Superior temporal gyrus (tissue), 1 donor: ENCODE measurements around the gene LTBP2.

Experiments
- DNase-seq: peaks from one replicate; pipeline ENCODE4 v3.0.0-alpha.2; 2016; ENCODE audit errors: extremely low spot score

The LTBP2 gene

DNA sequence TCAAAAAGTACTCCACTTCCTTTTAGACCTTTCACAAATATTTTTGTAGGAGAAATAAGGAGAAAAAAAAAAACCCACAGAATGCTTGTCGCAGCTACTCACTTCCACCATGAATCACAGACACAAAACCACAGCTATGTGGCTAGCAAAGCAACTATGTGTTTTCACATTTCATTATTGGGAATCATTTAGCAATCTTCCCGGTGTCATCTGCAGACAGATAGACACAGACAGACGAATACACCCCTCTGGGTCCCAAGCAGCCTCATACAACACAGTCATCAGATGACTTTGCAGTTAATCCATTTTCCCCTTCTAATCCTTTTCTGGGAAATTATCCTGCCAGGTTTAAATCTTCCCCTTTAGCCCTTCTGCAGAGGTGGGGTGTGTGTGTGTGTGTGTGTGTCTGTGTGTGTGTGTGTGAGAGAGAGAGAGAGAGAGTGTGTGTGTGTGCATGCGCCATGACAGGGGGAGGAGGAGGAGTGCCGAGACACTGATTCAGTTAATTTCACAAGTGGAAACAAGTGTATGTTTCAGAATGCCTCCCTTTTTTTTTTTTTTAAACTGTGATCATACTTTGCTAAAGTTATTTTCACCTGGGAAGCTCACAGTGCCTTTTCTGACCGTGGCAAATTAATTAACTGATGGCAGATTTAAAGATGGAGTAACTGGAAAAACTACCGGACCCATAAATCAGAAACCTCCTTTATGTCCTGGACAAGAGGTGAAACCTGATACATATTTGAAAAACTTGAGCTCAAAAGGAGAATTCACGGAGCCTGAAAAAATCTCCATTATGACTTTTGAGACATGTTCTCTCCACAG lies 39.9 kb downstream of the LTBP2 start:
- DNase-seq: no peak

DNA sequence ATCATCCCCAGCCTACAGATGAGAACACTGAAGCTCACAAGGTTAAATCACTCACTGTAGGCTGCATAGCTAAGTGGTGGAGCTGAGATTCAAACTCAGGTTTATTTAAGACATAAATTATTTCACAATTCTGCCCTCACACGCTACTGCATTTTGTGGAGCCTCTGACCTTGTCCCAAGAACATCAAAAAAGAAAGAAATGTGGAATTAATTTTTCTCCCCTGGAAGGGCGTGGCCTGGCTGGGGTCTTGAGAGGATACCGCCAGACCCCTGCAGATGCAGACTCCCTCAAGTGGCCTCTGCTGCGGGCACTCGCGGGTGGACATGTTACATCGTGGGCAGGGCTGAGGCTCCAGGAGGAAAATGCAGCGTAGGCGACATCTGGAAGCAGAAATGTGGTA lies 40.6 kb downstream of the LTBP2 start:
- no peak for DNase-seq

- no peak for DNase-seq
These were observed 41.3 kb downstream of the LTBP2 start for GRCh38 chr14:74570696-74571095.

DNA sequence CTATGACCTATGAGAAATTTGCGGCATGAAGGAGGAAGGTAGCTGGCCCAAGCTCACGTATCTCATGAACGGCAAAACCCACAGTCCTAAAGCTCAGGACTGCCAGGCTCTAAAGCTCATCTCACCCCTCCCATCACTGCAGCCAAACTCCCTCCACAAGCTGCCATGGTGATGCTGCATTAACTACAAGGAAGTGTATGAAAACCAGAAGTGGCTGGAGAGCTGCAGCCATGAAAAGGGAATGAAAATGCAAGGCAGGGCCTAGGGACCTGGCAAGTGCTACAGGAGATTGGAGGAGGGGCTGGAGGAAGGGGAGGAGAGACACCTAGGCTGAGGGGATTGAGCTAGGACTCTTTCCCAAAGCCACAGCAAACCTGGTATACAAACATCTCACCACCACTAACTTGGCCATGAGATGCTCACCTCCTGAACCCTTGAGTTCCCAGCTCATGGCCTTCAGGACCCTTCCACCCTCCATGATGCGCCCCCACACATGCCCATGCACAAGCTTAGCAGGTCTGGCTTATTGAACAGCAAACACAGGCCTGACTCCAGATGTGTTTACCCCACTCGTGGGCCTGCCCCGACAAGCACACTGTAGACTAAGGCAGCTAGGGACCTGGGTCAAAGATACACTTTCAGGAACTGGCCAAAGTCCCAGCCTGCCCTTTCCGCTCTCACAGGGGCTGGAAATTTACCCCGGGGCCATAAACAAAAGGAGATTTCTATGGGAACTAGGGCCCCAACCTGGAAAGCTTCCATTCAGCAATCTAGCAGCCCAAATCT lies 42.0 kb downstream of the LTBP2 start:
- DNase-seq: no peak

DNA sequence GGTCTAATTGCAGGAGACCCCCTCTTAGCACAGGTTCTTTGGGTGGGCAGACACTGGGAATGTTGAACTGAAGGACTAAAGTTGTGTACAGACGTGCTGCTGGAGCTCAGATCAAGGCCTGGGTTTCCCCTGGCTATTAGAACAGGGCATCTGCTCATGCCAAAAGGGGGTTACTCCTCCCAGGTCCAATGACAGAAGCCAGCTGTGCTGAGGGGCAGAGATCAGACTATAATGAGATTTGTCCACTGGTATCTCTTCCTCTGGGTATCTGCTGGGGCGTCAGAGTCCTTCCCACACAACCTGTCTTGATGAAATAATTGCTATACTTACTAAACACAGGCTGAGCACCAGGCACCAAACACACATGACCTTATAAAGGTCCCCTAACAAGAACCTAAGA lies 42.6 kb downstream of the LTBP2 start:
- DNase-seq: no peak

DNA sequence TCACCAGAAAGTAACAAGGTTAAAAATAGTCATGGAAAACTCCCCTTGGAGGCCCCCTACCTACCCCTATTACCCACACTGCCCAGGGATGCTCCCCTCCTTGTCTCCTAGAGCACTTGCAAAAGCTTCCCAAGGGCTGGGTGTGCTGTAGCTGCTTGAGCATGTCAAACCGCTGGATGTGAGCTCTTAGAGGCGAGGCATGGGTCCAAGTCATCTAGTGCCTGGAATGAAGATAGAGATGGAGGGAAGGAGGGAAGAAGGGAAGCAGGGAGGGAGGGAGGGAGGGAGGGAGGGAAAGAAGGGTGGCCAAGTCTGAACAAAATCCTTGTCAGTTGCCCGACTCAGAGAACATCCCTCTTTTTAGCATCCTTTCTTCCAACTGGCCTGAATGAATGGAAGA lies 43.1 kb downstream of the LTBP2 start:
- no peak for DNase-seq

GRCh38 chr14:74568380-74568649 lies 43.7 kb downstream of the LTBP2 start:
- no peak for DNase-seq

GRCh38 chr14:74567646-74568379 lies 44.2 kb downstream of the LTBP2 start:
- DNase-seq: no peak

DNA sequence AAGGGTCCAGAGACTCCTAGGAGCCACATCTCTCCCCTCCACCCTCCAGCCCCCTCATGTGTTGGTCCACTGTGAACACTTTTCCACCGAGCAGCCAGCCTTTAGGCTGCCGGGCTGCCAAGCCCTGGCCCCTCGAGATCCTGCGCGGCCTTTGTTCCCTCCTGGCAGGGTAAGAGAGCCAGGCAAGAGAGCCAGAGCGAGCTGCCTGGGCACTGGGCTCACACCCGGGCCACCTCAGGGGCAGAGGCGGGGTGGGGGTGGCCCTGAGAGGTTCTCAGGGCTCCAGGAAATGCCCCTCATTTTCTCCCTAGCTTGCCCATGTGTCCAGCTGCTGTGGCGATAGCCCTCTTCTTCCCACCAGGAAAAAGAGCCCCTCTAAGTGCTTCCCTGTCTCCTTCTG lies 44.8 kb downstream of the LTBP2 start:
- no peak for DNase-seq

DNA sequence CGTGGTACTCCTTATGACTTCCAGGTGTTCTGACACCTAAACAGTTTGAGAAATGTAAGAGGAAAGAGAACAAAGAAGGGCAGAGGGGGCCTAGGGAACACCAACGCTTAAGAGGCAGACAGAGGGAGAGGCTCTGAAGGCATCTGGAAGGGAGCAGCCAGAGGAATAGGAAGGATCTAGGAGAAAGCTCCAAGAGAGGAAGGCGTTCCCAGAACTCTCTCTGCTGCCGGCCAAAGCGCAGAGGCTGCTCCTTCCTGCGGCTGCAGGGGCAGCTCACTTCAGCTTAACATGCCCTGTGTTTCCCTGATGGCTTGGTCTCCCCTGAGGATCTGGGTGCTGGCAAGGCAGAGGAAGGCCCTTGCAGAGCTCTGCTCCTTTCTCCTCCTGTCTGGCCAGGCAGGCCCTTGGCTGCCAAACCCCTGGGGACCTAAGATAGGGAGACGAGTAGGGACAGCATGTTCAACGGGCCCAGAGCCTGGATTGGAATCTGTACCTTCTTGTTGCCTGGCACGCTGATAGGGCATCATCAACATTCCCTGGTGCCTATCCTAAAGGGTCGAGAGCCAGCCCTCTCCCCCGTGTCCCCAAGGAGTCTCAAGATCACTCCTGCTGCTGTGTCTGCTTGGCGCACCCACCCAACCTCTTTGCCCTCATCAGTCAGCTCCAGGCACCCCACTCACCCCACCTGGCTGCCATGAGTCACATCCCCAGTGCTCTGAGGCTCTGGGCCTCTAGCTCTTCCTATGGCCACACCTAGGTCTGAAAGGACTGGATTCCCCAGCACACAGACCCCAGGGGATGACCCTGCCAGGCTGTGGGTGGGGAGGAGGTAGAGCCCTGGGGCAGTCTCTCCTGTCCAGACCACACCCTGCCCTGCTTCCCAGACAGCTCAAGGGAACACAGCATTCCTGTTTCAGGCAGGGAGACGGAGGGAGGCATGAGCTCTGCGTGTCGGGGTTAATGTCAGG lies 45.6 kb downstream of the LTBP2 start:
- no peak for DNase-seq

DNA sequence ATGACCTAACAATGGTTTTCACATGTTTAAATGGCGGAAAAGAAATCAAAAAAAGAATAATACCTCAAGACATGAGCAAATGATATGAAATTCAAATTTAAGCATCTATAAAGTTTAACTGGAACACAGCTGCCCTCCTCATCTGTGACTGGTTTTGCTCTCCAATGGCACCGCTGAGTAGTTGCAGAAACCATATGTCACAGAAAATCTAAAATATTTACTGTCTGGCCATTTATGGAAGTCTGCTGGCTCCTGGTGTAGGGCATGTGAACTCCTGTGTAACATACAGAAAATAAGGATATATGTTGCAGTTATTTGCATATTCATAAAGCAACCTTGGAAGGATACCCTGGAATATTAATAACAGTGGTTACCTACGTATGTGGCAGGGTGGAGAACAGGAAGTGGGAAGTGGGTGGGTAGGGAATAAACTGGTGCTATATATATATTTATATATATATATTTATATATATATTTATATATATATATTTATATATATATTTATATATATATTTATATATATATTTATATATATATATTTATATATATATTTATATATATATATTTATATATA lies 48.4 kb downstream of the LTBP2 start:
- no peak for DNase-seq

- DNase-seq: no peak
These were observed 48.8 kb downstream of the LTBP2 start for GRCh38 chr14:74563233-74563585.

- DNase-seq: no peak
These were observed 49.4 kb downstream of the LTBP2 start for GRCh38 chr14:74562515-74563232.

GRCh38 chr14:74558655-74559054 lies 53.4 kb downstream of the LTBP2 start:
- DNase-seq: no peak

GRCh38 chr14:74557691-74558090 lies 54.3 kb downstream of the LTBP2 start:
- no peak for DNase-seq

DNA sequence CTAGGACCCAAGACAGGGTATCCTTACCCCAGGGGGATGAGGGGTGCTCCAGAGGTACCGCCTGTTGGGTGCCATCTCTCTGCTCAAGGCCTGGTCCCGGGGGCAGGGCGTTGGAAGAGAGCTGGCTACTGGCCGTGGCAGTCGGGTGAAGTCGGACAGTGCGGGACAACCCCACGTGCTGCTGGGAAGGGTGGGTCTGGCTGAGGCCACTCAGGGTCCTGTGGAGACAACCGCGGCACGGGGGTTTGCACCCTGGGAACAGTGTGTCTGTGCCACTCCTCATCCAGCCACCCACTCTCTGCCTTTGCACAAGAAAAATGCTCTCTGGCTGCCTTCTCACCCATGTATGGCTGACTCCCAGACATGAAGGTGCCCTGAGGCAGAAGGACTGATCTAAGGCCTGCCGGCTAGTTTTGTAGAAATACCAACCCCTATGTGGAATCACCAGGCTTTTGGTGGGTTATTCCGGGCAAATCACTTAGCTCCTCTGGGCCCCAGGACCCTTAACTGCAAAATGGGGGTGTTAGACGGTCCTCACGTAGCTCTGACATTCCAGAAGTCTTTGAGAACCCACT lies 56.5 kb downstream of the LTBP2 start:
- DNase-seq: no peak

GRCh38 chr14:74554742-74555362 lies 57.2 kb downstream of the LTBP2 start:
- no peak for DNase-seq

GRCh38 chr14:74552623-74553022 lies 59.4 kb downstream of the LTBP2 start:
- no peak for DNase-seq

GRCh38 chr14:74551431-74552371 lies 60.3 kb downstream of the LTBP2 start:
- DNase-seq: peak; percentile 46
